ENCODE data around the gene NCAM2.

Gene NCAM2

GRCh38 chr21:20996421-20997310, 1.5 kb upstream of the NCAM2 start:
- ChIA-PET POLR2A (interaction anchor here (0.7 kb wide), 1 partner anchor 11 kb away, joined by 4 read pairs; no protein-coding TSS in a partner anchor), CTCF (no interaction called here)
- Histone ChIP-seq H3K36me3 (ENCODE audit: control insufficient read depth in 2 of 2, insufficient read depth in 1 of 2, low read length in 2 of 2) (no peaks in the 10 kb centered on the region), H3K4me3 (ENCODE audit: low read depth, low read length) (no peak overlapping the region), H3K9me3 (ENCODE audit: control insufficient read depth, insufficient read depth, low read depth, low read length) (no peaks in the 10 kb centered on the region), H3K4me1 (ENCODE audit: control insufficient read depth, insufficient read depth, low read length) (no peaks in the 10 kb centered on the region), H3K27ac (ENCODE audit: extremely low read depth, low read depth, low read length) (no peak overlapping the region)
- no peak for TF ChIP-seq OVOL3 (tag by site-specific recombination; IDR thresholded peaks at IDR 0.05)

GRCh38 chr21:20997311-20997635, 936 bp upstream of the NCAM2 start:
- no peaks in the 10 kb centered on the region for H3K4me1 ChIP-seq (ENCODE audit: control insufficient read depth, insufficient read depth, low read length)
- H3K4me3 ChIP-seq (ENCODE audit: low read depth, low read length): no peak overlapping the region
- H3K9me3 ChIP-seq (ENCODE audit: control insufficient read depth, insufficient read depth, low read depth, low read length): no peaks in the 10 kb centered on the region
- CTCF ChIA-PET: interaction anchor here (1.2 kb wide), 1 partner anchor 104 kb away, joined by 3 read pairs; no protein-coding TSS in a partner anchor
- no peaks in the 10 kb centered on the region for H3K36me3 ChIP-seq (ENCODE audit: control insufficient read depth in 2 of 2, insufficient read depth in 1 of 2, low read length in 2 of 2)
- POLR2A ChIA-PET: interaction anchor here (0.7 kb wide), 1 partner anchor 10 kb away, joined by 4 read pairs; no protein-coding TSS in a partner anchor
- no peak overlapping the region for H3K27ac ChIP-seq (ENCODE audit: extremely low read depth, low read depth, low read length)
- no peak for TF ChIP-seq PRDM4 (tag by site-specific recombination; IDR thresholded peaks at IDR 0.05)
- no peak for TF ChIP-seq ZBTB49 (tag by site-specific recombination; IDR thresholded peaks at IDR 0.05; ENCODE audit: low read depth)
- TF ChIP-seq TRIM28 (IDR thresholded peaks at IDR 0.05; ENCODE audit: borderline replicate concordance, low read length): no peak
- no peak for TF ChIP-seq ZNF521 (tag by site-specific recombination; IDR thresholded peaks at IDR 0.05)
- no peak for TF ChIP-seq ZNF518A (tag by site-specific recombination; conservative IDR thresholded peaks at IDR 0.05; ENCODE audit: low read depth)
- no peak for TF ChIP-seq PRDM1 (tag by site-specific recombination; IDR thresholded peaks at IDR 0.05)
- no peak for TF ChIP-seq ZNF785 (tag by site-specific recombination; IDR thresholded peaks at IDR 0.05)
- no peak for TF ChIP-seq ZNF704 (tag by site-specific recombination; IDR thresholded peaks at IDR 0.05)
- no peak for TF ChIP-seq ZNF549 (tag by site-specific recombination; IDR thresholded peaks at IDR 0.05)
- no peak for TF ChIP-seq ZNF701 (tag by site-specific recombination; IDR thresholded peaks at IDR 0.05)
- no peak for TF ChIP-seq MEIS1 (CRISPR knock-in tag; IDR thresholded peaks at IDR 0.05; ENCODE audit: borderline replicate concordance)
- no peak for TF ChIP-seq ZNF558 (tag by site-specific recombination; IDR thresholded peaks at IDR 0.05)
- no peak for TF ChIP-seq OVOL3 (tag by site-specific recombination; IDR thresholded peaks at IDR 0.05)
- no peak for TF ChIP-seq SCRT1 (tag by site-specific recombination; IDR thresholded peaks at IDR 0.05; ENCODE audit: borderline replicate concordance)
- no peak for TF ChIP-seq ZNF362 (tag by site-specific recombination; IDR thresholded peaks at IDR 0.05)
- no peak for TF ChIP-seq ZNF114 (tag by site-specific recombination; IDR thresholded peaks at IDR 0.05)
- no peak for TF ChIP-seq AEBP2 (tag by site-specific recombination; IDR thresholded peaks at IDR 0.05; ENCODE audit: borderline replicate concordance)
- no peak for TF ChIP-seq ZNF37A (tag by site-specific recombination; IDR thresholded peaks at IDR 0.05)
